ENCODE results near the gene TOLLIP.

Gene TOLLIP

DNA sequence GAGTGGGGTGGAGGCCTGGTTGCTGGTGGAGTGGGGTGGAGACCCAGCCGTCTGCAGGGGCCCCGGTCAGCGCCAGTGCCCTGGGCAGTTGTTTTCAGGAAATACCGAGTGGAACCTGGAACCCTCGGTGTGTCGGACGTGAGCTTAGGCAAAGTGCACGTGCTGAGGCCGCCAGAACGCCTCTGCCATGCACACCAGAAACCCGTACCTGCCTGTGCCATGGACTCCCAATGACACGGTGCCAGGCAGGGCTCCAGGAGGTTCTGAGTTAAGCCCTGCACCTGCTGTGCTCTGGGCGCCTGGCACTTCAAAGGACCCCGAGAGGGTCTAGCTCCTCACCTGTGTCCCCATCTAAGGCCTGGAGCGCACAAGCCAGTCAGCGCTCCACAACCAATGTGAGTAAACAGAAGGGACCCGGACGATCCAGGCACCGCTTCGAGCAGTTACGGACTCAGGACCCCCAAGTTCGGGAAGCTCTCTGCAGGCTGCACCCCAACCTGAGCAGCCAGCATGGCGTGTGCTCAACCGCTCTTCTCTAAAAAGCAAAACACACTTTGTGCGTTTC lies 12.3 kb downstream of the TOLLIP start:
- DNase-seq (ENCODE audit: extremely low read depth, low read depth) = no peak
- no peak overlapping the region for H3K4me3 ChIP-seq (replicated peaks; ENCODE audit: low read depth, low read length)
- TF ChIP-seq, protein P1, sequence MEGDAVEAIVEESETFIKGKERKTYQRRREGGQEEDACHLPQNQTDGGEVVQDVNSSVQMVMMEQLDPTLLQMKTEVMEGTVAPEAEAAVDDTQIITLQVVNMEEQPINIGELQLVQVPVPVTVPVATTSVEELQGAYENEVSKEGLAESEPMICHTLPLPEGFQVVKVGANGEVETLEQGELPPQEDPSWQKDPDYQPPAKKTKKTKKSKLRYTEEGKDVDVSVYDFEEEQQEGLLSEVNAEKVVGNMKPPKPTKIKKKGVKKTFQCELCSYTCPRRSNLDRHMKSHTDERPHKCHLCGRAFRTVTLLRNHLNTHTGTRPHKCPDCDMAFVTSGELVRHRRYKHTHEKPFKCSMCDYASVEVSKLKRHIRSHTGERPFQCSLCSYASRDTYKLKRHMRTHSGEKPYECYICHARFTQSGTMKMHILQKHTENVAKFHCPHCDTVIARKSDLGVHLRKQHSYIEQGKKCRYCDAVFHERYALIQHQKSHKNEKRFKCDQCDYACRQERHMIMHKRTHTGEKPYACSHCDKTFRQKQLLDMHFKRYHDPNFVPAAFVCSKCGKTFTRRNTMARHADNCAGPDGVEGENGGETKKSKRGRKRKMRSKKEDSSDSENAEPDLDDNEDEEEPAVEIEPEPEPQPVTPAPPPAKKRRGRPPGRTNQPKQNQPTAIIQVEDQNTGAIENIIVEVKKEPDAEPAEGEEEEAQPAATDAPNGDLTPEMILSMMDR (IDR thresholded peaks at IDR 0.05; ENCODE audit: low read depth, low read length, missing control alignments) = no peak

DNA sequence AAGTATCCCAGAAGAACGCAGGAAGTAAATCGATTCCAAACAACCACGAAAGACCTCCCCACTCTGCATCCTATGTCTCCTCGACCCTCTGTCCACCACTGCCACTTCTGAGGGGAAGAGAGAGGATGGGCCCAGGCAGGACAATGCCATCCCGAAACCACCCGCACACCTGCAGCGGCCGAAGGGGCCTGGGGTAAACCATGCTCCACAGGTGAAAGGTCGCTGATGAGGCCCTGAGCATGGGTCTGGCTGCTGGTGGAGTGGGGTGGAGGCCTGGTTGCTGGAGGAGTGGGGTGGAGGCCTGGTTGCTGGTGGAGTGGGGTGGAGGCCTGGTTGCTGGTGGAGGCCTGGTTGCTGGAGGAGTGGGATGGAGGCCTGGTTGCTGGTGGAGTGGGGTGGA lies 13.1 kb downstream of the TOLLIP start:
- H3K4me3 ChIP-seq (replicated peaks; ENCODE audit: low read depth, low read length) = no peak overlapping the region
- no peak for DNase-seq (ENCODE audit: extremely low read depth, low read depth)
- TF ChIP-seq, protein P1 (IDR thresholded peaks at IDR 0.05; ENCODE audit: low read depth, low read length, missing control alignments) = no peak

DNA sequence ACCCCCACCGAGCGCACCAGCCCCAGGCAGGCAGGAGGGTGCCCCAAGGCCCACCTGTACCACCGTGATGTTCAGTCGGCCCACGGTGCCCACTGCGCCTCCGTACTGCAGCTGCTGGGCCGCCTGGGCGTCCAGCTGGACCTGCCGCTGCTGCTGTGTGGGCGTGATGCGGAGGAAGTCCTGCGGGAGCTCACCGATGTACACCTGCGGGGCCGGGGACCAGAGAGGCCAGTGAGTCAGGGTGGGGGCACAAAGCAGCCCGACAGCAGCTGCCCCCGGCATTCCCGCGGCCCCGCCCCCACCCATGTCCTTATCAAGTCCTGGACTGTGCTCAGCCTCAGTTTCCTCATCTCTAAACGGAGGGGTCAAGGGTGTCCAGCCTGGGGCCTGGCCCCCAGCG lies 13.8 kb downstream of the TOLLIP start:
- no peak for DNase-seq (ENCODE audit: extremely low read depth, low read depth)
- H3K4me3 ChIP-seq (replicated peaks; ENCODE audit: low read depth, low read length) = no peak overlapping the region
- TF ChIP-seq, protein P1 (IDR thresholded peaks at IDR 0.05; ENCODE audit: low read depth, low read length, missing control alignments) = no peak

DNA sequence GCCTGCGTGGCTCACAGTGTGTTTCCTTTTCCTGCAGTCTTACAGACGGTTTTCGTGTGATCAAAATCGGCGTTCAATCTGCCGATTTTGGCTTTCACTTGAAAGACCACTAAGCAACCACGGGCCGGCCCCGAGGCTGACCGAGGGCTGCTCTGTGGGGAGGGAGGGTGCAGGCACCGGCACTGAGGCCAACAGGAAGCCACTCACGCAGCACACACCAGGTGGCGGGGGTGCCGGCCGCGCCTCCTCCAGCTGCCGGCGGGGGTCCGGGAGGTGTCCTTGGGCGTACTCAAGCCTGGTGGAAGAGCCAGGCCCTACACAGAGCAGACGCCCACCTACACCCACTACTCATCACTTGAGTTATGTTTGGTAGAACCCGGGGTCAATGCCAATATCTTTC lies 14.3 kb downstream of the TOLLIP start:
- H3K4me3 ChIP-seq (replicated peaks; ENCODE audit: low read depth, low read length) = no peak overlapping the region
- no peak for DNase-seq (ENCODE audit: extremely low read depth, low read depth)
- TF ChIP-seq, protein P1 (IDR thresholded peaks at IDR 0.05; ENCODE audit: low read depth, low read length, missing control alignments) = no peak

DNA sequence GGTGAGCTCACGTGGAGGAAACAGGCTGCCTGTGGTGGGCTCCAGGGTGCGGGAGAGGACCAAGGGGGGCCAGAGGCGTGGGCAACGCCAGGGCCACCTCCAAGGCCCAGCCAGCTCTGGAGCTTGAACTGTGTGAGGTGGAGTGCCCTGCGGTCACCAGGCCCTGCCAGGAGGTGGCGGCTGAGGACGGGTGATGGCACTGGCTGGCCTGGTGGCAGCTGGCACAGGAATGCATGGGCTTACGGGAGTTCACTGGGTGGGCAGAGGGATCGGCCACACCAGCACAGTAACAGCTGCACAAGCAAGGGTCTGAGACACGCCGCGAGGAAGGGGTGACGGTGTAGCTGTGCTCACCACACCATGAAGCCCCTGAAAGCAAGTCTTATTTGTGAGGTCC lies 15.8 kb downstream of the TOLLIP start:
- no peak for DNase-seq (ENCODE audit: extremely low read depth, low read depth)
- H3K4me3 ChIP-seq (replicated peaks; ENCODE audit: low read depth, low read length) = no peak overlapping the region
- TF ChIP-seq, protein P1 (IDR thresholded peaks at IDR 0.05; ENCODE audit: low read depth, low read length, missing control alignments) = no peak

DNA sequence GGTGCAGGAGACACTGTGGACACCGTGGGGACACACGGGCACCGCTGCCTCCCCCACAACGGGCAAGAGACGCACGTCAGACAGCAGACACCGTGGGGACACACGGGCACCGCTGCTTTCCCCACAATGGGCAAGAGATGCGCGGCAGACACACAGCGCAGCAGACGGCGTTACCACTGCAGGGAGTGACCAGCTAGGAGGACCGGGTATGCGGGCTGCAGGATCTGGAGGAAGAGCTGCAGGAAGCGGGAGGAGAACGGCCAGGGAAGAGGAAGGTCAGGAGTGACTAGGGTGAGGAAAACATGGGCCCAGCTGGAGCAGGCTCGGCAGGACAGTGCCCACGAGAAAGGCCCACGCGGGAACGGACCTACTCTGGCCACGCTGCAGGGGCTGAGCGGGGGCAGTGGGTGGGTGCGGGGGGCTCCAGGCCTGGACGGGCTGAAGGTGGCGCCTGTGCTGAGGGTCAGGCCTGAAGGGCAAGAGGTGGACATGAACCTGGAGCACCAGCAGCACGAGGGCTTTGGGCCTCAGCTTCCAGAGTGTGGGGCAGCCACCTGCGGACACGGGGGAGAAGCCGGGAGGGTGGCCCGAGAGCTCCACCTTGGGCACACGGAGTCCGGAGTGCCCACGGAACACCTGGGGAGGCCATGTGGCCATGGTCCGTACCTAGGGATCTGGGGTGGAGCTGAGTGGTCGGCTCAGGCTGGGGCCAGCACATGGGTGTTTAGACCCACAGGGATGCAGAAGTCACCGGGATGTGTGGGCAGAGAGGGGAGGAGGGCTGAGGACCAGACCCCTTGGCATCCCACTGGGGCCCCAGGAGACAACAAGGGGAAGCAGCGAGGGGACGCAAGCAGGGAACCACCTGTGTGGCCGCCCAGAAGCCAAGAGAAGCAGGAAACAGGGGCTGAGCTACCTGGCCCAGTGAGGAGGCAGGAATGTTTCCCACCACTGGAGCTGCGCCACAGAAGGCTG lies 16.5 kb downstream of the TOLLIP start:
- no peak for DNase-seq (ENCODE audit: extremely low read depth, low read depth)
- no peak overlapping the region for H3K4me3 ChIP-seq (replicated peaks; ENCODE audit: low read depth, low read length)
- TF ChIP-seq, protein P1 (IDR thresholded peaks at IDR 0.05; ENCODE audit: low read depth, low read length, missing control alignments) = no peak

All from HFF-Myc (cell line).